Embryonic facial prominence (tissue), 1 donor: ENCODE results near the gene DYRK1A.

Source experiments
- DNase-seq: peaks from one replicate; pipeline ENCODE4 v3.0.0-alpha.2; 2016; ENCODE audit errors: extremely low spot score

Gene DYRK1A

DNA sequence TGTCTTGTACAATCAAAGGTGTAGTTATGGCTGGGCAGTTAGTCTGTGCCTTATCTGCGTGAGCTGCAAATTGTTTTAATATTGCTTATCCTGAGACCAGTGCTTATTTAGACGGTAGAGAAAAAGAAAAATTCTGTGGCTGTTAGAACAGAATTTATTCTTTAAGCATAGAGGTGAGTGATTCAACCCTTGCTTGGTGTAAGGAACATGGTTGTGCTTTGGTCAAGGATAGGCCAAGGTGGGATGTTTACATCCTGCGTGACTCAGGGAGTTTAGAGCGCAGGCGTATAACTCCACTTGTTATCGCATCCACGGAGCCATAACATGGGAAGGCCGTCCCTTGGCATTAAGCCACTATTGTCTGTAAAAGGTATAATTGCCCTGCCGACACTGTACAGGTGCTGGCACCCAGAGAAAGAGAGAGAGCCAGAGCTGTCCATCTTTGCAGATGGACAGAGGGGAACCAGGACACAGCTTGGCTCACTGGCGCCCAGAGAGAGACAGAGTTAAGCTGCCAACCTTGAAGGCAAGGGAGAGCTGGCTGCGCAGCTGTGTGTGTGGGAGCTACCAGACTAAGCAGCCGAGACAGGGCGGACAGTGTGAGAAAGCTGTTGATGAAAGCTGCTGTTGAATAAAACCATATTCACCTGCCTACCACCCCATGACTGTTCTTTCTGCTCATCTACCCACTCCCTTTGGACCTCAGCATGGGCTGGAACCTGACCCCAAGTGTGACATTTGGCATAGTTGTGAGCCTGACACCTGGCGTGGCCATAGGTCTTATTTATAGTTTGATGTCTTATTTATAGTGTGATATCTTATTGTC lies 200.4 kb downstream of the DYRK1A start:
- no peak for DNase-seq

DNA sequence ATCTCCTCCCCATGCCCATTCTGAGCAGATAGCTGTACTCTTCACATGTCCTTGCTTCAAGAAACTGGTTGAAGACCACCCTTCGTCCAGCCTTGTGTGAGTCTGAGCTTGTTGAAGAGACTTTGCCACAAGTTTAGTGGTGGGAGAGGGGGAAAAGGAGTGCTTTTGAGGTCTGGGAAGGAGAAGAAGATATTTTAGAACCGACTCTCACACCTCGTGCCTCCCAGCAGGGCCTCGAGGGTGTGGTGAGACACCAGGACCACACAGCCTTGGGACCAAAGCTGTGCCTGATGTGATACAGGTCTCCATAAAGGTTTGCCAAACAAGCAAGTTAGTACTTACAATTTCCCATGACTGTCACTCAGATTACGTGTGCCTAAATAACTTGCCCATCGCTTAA lies 201.8 kb downstream of the DYRK1A start:
- DNase-seq: no peak

DNA sequence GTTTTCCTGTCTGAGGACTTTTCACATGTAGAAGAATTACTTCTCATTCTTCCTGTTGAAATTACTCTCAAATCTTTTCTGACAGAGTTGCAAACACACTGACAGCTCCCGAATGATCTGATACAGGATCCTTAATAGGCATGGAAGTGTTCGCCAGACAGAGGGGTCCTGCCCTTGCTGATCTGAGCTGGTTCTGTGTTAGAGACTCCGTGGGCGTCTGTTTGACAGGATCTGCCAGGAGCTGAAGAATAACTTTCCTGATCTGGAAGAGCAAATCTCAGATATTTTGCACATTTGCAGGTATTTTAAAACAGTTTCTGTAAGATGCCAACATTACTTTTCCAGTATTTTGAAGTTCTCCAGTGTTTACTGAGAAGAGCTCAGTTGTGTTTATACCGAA lies 202.3 kb downstream of the DYRK1A start:
- no peak for DNase-seq

DNA sequence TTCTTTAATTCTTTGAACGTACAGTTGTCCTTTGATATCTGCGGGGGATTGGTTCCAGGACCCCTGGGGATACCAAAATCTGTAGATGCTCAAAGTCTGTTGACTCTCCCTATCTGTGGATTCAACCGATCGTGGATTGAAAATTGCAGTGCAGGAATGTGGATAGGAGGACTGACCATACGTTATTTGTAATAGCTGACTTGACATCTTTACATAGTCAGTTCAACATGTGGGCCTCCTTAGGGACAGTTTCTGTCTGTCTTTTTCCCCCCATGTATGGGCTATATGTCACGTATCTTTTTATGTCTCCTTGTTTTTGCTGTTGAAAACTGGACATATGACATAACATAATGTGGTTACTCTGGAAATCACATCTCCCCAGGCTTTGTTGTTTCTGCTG lies 204.9 kb downstream of the DYRK1A start:
- no peak for DNase-seq

DNA sequence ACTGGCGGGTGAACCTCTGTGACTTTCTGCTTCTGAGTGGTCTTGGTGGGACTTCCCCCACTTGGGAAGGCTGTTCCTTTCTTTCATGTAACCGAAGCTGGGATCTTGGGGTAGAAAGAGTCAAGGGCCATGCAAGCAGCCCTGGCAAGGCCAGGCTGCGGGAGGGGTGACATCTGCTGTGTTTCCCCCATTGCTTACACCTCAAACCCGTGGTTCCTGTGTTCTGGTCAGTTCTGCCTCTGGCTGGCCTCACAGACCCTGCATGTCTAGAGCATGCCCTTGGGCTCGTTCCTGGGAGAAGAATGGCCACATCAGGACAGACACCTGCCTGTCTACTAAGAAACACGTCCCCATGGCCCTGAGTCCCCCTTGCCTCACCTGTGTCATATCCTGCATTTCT lies 207.7 kb downstream of the DYRK1A start:
- DNase-seq: no peak

DNA sequence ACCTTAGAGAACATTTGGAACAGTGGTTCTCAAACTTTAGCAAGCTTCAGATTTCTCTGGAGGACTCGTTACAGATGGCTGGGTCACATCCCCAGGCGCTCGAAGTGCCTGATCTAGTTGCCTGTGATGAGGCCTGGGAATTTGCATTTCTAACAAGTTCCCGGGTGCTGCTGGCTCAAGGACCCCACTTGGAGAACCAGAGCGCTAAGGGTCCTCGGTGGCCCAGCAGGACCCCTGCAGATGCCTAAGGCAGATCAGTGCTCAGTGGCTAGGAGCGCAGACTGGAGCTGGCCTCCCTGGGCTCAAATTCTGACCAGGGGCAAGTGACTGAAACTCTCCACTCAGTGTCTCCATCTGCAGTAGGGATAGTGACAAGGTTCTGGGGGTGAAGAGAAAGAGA lies 208.2 kb downstream of the DYRK1A start:
- no peak for DNase-seq

DNA sequence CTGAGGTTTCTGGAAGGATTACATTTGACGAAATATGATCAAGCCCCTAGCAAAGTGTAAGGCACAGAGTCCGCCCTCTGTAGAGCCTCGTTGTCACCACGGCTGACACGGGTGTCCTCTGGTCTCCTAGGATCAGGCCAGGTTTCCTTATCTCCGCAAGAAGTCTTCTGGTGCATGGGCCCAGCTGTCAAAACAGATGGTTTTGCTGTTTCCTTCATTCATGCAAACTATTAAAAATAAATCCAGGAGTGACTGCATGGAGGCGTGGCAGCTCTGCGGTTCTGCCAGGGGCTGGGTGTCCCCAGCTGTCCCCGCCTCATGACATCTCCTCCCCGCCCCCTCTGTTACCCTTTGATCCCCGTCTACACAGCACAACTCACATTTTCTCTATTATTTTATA lies 209.0 kb downstream of the DYRK1A start:
- DNase-seq: no peak
